GM19455 (cell line): Measurements from ENCODE around the gene ADGRV1.
"Not testable (repeated sequence)": the region's sequence is repeated elsewhere in the genome, so short reads cannot be mapped to it uniquely, and the experiment has no call there.

Source experiments
- ATAC-seq: cut with Tn5 transposase; IDR thresholded peaks from one replicate; pipeline ENCODE4 v1.9.1; 2021; ENCODE audit not compliant: unreplicated experiment

The ADGRV1 gene

DNA sequence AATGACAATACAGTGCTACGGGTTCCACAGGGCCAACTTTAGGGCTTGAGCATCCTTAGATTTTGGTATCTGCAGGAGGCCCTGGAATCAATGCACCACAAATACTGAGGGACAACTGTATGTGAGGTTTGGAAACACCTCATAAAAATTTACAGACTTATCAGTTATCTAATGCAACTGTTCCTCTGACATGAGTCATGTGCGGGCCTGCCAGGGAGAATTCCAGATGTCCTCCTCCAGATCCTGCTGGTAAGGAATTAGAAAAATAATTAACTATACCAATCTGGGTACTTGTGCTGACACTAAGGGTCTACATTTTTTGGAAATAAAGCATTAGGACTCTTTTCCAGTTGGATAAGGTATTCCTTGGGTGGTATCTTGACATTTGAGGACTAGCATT, 491.2 kb downstream of the ADGRV1 start:
- no peak for ATAC-seq

DNA sequence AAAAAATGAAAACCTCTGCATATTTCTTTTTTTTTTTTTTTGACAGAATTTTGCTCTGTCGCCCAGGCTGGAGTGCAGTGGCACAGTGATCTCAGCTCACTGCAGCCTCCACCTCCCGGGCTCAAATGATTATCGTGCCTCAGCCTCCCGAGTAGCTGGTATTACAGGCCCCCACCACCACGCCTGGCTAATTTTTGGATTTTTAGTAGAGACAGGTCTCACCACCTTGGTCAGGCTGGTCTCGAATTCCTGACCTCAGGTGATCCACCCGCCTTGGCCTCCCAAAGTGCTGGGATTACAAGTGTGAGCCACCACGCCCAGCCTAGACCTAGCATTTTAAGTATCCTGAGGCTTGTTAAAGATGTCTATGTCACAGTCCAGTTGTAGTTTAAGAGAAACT, 493.8 kb downstream of the ADGRV1 start:
- ATAC-seq, result not testable (repeated sequence)

- no peak for ATAC-seq
These were observed 494.6 kb downstream of the ADGRV1 start for GRCh38 chr5:91052977-91053740.

DNA sequence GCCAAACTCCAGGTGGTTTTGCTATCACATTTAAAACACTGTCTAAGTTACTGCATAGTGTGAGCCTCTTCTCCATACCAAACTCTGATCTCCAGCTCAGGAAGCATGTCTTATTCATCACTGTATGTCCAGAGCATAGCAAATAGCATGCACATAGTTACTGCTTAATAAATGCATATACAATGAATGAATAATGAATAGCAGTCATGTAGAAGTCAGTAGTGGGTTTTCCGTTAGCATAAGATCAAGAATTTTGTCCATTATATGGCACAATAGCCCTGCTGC, 495.1 kb downstream of the ADGRV1 start:
- no peak for ATAC-seq

- ATAC-seq, result no peak
These were observed 499.6 kb downstream of the ADGRV1 start for GRCh38 chr5:91058155-91058554.

GRCh38 chr5:91058575-91058974, 500.0 kb downstream of the ADGRV1 start:
- no peak for ATAC-seq

DNA sequence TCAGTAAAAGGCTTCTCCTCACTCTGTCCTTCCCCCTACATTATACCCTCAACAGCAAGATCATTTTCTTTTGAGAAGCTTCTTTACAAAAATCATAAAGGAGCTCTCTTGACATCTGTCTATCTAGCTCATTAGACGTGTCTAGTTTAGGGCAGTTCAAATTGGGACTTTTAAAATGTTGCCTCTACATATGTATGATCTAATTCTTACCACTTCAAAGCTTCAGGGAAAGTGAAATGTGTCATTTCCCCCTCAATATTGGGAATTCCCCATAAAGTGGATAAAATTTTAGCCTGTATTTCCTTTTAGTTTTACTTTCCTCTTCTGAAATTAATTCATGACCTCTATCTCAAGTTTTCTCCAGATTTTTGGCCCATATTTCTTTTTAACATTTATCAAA, 500.8 kb downstream of the ADGRV1 start:
- peak; percentile 53 for ATAC-seq

- no peak for ATAC-seq
These were observed 502.5 kb downstream of the ADGRV1 start for GRCh38 chr5:91061094-91061493.

DNA sequence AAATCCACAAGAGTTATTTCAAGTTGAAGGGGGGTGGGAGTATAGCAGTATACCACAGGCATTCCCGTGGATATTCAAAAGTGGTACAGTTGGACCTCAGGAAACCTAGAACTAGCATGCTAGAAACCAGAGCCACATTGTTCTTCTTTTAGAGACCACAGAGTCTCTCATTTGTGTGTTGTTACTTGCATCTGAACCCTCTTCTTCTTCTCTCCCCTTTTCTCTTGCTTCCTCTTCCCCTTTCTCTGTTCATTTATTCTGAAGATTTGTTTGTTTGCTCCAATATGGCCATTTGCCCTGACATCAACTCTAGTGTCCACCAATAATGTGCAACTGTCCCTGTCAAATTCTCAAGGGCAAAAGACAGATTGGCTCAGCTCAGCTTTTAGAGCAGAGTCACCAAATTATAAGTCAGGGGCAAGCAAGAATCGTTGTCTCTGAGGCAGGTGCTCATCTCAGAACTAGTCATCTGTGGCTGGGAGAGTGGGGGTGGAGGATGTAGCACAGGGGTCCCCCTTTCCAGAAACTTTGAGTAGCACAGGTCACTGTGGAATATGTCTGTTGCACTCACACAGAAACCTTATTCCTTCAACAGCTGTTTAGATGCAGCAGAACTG, 503.5 kb downstream of the ADGRV1 start:
- ATAC-seq, result no peak

DNA sequence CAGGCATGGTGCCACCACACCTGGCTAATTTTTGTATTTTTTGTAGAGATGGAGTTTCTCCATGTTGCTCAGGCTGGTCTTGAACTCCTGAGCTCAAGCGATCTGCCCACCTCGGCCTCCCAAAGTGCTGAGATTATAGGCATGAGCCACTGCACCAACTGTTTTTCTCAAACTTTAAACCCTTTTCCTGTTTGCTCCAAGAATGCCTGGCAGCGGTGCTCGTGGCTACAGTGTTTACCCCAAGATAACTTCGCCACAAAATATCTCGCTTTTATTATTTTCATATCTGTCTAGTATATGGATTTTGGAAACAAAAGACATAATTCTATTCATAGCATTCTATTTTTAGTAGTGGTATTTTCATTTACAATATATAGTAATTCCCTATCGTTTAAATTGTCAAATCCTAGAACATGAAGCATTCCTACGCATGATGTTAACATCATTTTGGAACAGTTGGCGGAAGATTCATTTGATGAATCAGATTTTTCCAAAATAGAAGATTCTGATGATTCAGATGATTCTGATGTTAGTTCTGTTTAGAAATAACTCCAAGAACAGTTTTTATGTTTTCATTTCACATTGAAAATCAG, 504.6 kb downstream of the ADGRV1 start:
- ATAC-seq, result not testable (repeated sequence)

DNA sequence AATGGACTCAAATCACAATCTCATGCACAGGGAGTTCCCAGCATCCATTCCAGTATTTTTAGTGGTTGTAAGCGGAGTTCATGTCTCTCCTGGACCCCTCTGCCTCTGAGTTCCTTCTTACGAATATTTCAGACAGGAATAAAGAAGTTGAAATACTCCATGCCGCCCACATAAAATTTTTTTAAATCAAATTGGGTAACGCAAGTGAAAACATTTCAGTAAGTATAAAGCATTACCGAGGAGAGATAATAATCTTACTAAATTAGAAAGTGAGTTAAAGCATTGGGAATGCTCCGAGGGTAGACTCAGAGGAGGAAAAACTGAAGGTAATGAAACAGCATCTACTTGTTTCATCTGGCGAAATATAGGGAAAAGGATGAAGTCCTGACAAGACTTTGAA, 506.9 kb downstream of the ADGRV1 start:
- no peak for ATAC-seq

GRCh38 chr5:91069364-91069763, 510.8 kb downstream of the ADGRV1 start:
- ATAC-seq, result no peak

- no peak for ATAC-seq
These were observed 512.4 kb downstream of the ADGRV1 start for GRCh38 chr5:91070761-91071550.

DNA sequence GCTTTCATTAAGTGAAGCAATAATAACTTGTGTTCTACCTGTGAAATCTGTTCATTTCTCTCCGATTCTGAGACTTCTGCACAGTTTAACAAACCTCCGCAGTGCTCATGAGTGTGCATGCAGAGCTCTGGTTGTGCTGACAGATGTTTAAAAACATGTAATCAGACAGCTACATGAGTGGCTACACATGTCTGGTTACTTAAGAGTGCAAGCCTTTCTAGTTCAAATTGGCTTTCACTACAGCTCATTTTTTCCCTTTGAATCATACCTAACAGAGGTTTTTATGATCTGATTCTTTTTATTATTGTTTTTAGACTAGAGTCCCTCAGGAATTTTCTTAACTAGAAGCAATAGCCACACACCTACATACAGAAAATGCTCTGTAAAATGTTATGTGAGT, 514.3 kb downstream of the ADGRV1 start:
- ATAC-seq, result no peak

DNA sequence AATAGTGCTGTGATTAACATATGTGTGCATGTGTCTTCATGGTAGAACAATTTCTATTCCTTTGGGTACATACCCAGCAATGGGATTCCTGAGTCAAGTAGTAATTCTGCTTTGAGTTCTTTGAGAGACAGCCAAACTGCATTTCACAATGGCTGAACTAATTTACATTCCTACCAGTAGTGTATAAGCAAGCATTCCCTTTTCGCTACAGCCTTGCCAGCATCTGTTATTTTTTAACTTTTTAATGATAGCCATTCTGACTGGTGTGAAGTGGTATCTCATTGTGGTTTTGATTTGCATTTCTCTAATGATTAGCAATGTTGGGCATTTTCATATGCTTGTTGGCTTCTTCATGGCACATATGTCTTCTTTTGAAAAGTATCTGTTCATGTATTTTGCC, 516.0 kb downstream of the ADGRV1 start:
- no peak for ATAC-seq

- no peak for ATAC-seq
These were observed 517.5 kb downstream of the ADGRV1 start for GRCh38 chr5:91076138-91076537.

GRCh38 chr5:91077623-91078022, 519.0 kb downstream of the ADGRV1 start:
- no peak for ATAC-seq

GRCh38 chr5:91079037-91079436, 520.4 kb downstream of the ADGRV1 start:
- no peak for ATAC-seq

DNA sequence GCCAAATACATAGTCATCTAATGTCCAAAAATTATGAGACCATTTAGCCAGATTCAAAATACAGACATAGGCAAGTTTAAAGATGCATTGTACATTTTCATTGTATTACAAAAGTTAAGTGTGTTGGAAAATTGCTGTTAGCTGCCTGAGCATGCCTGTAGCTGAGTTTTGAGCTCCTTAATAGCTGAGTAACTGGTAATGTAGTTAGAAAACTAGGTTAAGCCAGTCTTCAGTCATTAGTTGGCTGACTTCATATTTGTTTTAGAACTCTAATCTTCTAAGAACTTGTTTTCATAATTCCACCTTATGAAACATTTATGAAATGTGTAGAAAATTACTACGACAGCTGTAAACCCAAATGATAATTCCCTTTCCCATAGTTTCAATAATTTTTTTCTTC, 531.2 kb downstream of the ADGRV1 start:
- no peak for ATAC-seq

GRCh38 chr5:91090995-91091394, 532.4 kb downstream of the ADGRV1 start:
- ATAC-seq, result no peak

DNA sequence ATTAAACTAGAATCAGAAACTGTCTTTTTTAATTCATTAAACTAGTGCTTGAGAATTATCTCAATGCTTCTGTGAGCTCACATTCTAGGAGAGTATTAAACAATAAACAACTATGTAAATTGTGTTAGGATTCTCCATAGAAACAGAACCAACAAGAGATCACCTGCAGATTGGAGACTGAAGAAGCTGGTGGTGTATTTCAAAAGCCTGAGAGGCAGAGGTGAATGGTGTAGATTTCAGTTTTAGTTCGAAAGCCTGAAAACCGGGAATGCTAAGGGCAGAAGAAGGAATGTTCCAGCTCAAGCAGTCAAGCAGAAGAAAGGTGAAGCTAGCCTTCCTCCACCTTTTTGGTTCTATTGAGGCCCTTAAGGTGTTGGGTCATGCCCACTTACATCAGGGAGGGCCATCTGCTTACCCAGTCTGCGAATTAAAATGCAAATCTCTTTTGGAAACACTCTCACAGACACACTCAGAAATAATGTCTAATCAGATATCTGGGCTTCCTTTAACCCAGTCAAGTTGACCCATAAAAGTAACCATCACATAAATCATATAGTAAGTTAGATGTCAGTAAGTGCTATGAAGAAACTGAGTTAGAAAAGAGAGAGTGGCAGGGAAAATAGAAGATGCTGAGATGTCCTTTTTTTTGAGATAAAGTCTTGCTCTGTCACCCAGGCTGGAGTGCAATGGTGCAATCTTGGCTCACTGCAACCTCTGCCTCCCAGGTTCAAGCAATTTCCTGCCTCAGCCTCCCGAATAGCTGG, 533.1 kb downstream of the ADGRV1 start:
- ATAC-seq, result no peak
